OCI-LY1 (cell line): Measurements from ENCODE around the gene SEPHS2.

Experiments used
- H2AFZ ChIP-seq: fragments of 200-600 bp; sonication (generic), shearing (Covaris generic); 2 replicates; pipeline ENCODE4 v1.6.0; 2014; ENCODE audit warnings: antibody characterized with exemption, mild to moderate bottlenecking, low read length
- H3F3A ChIP-seq: fragments of 200-600 bp; sonication (generic), shearing (Covaris generic); 2 replicates; pipeline ENCODE4 v1.6.0; 2014; ENCODE audit warnings: mild to moderate bottlenecking, antibody characterized with exemption, low read length, moderate library complexity; ENCODE audit not compliant: insufficient read depth
- H3K27ac ChIP-seq: fragments of 200-600 bp; sonication (generic); 2 replicates; pipeline ENCODE4 v1.5.1; 2014; ENCODE audit warnings: low read length, mixed run types, mild to moderate bottlenecking, low read depth; ENCODE audit not compliant: poor library complexity, severe bottlenecking
- H3K27me3 ChIP-seq: fragments of 200-600 bp; sonication (generic); 2 replicates; pipeline ENCODE4 v1.6.0; 2014; ENCODE audit warnings: antibody characterized with exemption, mild to moderate bottlenecking, low read length, moderate library complexity; ENCODE audit not compliant: insufficient read depth
- H3K36me3 ChIP-seq: fragments of 200-600 bp; sonication (generic); 2 replicates; pipeline ENCODE4 v1.6.1; 2014; ENCODE audit warnings: mild to moderate bottlenecking, antibody characterized with exemption, low read length, moderate library complexity, mixed read lengths; ENCODE audit not compliant: insufficient read depth
- H3K4me1 ChIP-seq: fragments of 200-600 bp; sonication (generic); 2 replicates; pipeline ENCODE4 v1.5.1; 2014; ENCODE audit warnings: mild to moderate bottlenecking, low read length, moderate library complexity; ENCODE audit not compliant: insufficient read depth, severe bottlenecking
- H3K4me2 ChIP-seq: fragments of 200-600 bp; sonication (generic), shearing (Covaris generic); 2 replicates; pipeline ENCODE4 v1.6.1; 2014; ENCODE audit warnings: low read length
- H3K4me3 ChIP-seq: fragments of 200-600 bp; sonication (generic); 2 replicates; pipeline ENCODE4 v1.5.1; 2014; ENCODE audit warnings: low read length, low read depth, mild to moderate bottlenecking, mixed read lengths; ENCODE audit not compliant: poor library complexity, severe bottlenecking
- H3K79me2 ChIP-seq: fragments of 200-600 bp; shearing (Covaris generic); 2 replicates; pipeline ENCODE4 v1.6.1; 2016; ENCODE audit warnings: mixed run types, low read length, mixed read lengths; ENCODE audit not compliant: insufficient read depth
- H3K9ac ChIP-seq: fragments of 200-600 bp; sonication (generic), shearing (Covaris generic); 2 replicates; pipeline ENCODE4 v1.6.1; 2014; ENCODE audit warnings: mild to moderate bottlenecking, low read length, mixed read lengths
- H3K9me2 ChIP-seq: fragments of 200-600 bp; sonication (generic), shearing (Covaris generic); 2 replicates; pipeline ENCODE4 v1.6.1; 2014; ENCODE audit warnings: low read depth, mild to moderate bottlenecking, low read length, mixed read lengths
- H3K9me3 ChIP-seq: fragments of 200-600 bp; shearing (Covaris generic); 2 replicates; pipeline ENCODE4 v1.6.1; 2014; ENCODE audit warnings: low read length, mixed read lengths
- H4K20me1 ChIP-seq: fragments of 200-600 bp; sonication (generic), shearing (Covaris generic); 2 replicates; pipeline ENCODE4 v1.6.0; 2016; ENCODE audit warnings: mild to moderate bottlenecking, low read length; ENCODE audit not compliant: insufficient read depth
- EZH2 ChIP-seq: fragments of 200-600 bp; sonication (generic), shearing (Covaris generic); IDR thresholded peaks from 2 replicates; pipeline ENCODE4 v1.8.0; 2017; ENCODE audit warnings: borderline replicate concordance, mixed run types, mild to moderate bottlenecking, antibody characterized with exemption, low read length, moderate library complexity, mixed read lengths
- TF ChIP-seq, protein P1 (sequence below): fragments of 200-600 bp; sonication (generic), shearing (Covaris generic); IDR thresholded peaks from 2 replicates; pipeline ENCODE4 v1.5.1; 2017; ENCODE audit warnings: mild to moderate bottlenecking, antibody characterized with exemption, low read length, moderate library complexity, mixed read lengths

SEPHS2 gene, protein sequence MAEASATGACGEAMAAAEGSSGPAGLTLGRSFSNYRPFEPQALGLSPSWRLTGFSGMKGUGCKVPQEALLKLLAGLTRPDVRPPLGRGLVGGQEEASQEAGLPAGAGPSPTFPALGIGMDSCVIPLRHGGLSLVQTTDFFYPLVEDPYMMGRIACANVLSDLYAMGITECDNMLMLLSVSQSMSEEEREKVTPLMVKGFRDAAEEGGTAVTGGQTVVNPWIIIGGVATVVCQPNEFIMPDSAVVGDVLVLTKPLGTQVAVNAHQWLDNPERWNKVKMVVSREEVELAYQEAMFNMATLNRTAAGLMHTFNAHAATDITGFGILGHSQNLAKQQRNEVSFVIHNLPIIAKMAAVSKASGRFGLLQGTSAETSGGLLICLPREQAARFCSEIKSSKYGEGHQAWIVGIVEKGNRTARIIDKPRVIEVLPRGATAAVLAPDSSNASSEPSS

DNA sequence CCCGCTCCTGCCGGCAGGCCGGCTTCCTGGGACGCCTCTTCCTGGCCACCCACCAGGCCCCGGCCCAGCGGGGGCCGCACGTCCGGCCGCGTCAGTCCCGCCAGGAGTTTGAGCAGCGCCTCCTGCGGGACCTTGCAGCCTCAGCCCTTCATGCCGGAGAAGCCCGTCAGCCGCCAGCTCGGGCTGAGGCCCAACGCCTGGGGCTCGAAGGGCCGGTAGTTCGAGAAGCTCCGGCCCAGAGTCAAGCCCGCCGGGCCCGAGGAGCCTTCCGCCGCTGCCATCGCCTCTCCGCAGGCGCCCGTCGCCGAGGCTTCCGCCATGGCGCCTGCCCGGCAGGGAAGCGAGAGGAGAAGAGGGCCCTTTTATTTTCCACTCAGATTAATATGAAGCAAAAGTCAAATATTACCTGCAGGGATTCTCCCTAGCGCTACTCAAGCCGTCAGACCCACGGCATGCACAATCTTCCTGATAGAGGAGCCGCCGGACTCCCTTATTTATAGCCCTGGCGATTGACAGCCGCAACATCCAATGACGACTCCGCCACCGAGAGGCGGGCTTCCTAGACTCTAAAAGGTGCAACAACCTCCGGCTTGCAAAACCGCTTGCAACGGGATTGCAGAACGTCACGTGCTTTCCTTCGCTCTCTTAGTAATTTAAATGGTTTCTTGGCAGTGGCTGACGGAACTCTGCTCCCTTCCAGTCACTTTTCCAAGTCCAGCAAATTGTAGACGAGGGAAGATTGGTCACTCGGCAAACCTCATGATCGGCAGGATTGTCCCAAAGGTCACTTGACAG is at the start of gene SEPHS2:
Gene SEPHS2 (minus strand): TSS at position 467 of the 795 bp plus-strand sequence. CDS start 147 bp downstream, at position 320.
- peak within 1 kb of the TSS; percentile 92 for H3K4me3 ChIP-seq
- H3K4me1 ChIP-seq, result peaks cover 36% of the 10 kb centered on the region
- H4K20me1 ChIP-seq, result no peaks in the 10 kb centered on the region
- TF ChIP-seq EZH2, result no peak
- TF ChIP-seq, protein P1, sequence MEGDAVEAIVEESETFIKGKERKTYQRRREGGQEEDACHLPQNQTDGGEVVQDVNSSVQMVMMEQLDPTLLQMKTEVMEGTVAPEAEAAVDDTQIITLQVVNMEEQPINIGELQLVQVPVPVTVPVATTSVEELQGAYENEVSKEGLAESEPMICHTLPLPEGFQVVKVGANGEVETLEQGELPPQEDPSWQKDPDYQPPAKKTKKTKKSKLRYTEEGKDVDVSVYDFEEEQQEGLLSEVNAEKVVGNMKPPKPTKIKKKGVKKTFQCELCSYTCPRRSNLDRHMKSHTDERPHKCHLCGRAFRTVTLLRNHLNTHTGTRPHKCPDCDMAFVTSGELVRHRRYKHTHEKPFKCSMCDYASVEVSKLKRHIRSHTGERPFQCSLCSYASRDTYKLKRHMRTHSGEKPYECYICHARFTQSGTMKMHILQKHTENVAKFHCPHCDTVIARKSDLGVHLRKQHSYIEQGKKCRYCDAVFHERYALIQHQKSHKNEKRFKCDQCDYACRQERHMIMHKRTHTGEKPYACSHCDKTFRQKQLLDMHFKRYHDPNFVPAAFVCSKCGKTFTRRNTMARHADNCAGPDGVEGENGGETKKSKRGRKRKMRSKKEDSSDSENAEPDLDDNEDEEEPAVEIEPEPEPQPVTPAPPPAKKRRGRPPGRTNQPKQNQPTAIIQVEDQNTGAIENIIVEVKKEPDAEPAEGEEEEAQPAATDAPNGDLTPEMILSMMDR, result peak; percentile 42; the same call in 1 of the 2 replicates
- no peaks in the 10 kb centered on the region; the same call in 1 of the 2 replicates for H3F3A ChIP-seq
- no peaks in the 10 kb centered on the region for H3K27me3 ChIP-seq
- H2AFZ ChIP-seq, result peak within 1 kb of the TSS; percentile 90
- no peaks in the 10 kb centered on the region for H3K9me2 ChIP-seq
- H3K27ac ChIP-seq, result peak within 1 kb of the TSS; percentile 65
- H3K9me3 ChIP-seq, result peaks cover 8% of the 10 kb centered on the region; the same call in 1 of the 2 replicates
- peak within 1 kb of the TSS; percentile 95 for H3K9ac ChIP-seq
- H3K4me2 ChIP-seq, result peak within 1 kb of the TSS; percentile 84
- peaks cover 25% of the 10 kb centered on the region for H3K36me3 ChIP-seq
- peaks cover 9% of the 10 kb centered on the region for H3K79me2 ChIP-seq

DNA sequence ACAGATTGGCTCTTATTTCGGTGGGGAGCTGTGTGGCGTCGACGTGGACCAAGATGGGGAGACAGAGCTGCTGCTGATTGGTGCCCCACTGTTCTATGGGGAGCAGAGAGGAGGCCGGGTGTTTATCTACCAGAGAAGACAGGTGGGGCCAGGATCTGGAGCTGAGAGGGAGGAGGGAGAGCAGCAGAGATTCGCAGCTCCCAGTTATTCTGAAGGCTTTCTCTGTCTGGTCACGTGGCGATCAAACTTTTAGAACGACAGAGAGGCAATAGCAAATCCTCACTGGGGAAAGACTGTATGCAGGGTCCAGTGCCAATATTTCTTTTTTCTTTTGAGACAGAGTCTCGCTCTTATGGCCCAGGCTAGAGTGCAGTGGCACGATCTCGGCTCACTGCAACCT is 49.0 kb upstream of the SEPHS2 start:
- Histone ChIP-seq H3K36me3 (peaks cover 77% of the 10 kb centered on the region), H3K9ac (no peak overlapping the region), H3K4me1 (no peaks in the 10 kb centered on the region), H3F3A (no peaks in the 10 kb centered on the region), H3K9me2 (no peaks in the 10 kb centered on the region), H4K20me1 (no peaks in the 10 kb centered on the region), H3K27ac (no peak overlapping the region), H2AFZ (no peak overlapping the region), H3K27me3 (no peaks in the 10 kb centered on the region), H3K4me3 (no peak overlapping the region), H3K9me3 (no peaks in the 10 kb centered on the region), H3K4me2 (no peak overlapping the region), H3K79me2 (no peaks in the 10 kb centered on the region)
- no peak for TF ChIP-seq EZH2
- TF ChIP-seq, protein P1, result no peak

DNA sequence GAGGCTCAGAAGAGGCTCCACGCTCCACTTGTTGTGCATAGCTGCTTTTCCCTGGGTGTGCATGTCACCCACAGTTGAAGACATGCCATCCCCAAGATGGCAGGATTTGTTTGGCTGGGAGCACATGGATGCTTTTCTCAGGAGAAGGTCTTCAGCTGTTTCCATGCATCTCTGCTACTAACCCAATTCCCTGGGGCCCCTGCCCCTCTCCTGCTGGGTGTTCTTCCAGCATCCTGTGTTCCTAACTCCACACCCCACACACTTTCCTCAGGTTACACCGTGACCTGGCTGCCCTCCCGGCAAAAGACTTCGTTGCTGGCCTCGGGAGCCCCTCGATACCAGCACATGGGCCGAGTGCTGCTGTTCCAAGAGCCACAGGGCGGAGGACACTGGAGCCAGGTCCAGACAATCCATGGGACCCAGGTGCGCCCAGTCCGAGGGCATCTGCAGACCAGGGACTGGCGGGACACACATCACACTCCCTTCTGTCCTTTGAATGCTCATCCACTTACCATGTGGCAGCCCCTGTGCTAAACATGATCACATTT is 48.3 kb upstream of the SEPHS2 start:
- Histone ChIP-seq H3K4me2 (no peak overlapping the region), H3K4me1 (no peaks in the 10 kb centered on the region), H3K4me3 (no peak overlapping the region), H3F3A (no peaks in the 10 kb centered on the region), H4K20me1 (no peaks in the 10 kb centered on the region), H3K9me3 (no peaks in the 10 kb centered on the region), H3K27me3 (no peaks in the 10 kb centered on the region), H3K9ac (no peak overlapping the region), H3K27ac (no peak overlapping the region), H3K9me2 (no peaks in the 10 kb centered on the region), H3K36me3 (peaks cover 79% of the 10 kb centered on the region), H3K79me2 (no peaks in the 10 kb centered on the region), H2AFZ (no peak overlapping the region)
- TF ChIP-seq EZH2, result no peak
- TF ChIP-seq, protein P1, result no peak
